Right lobe of liver (tissue), 4 donors: ENCODE measurements around the gene TPRG1L.

Source experiments
- CTCF ChIP-seq, 4 donors: fragments of 200-600 bp in 3 of 4; fragments of 450-650 bp in 1 of 4; IDR thresholded peaks; one replicate each; pipeline versions ENCODE4 v1.5.1 to v1.8.0; 2016 to 2022; ENCODE audit warnings: antibody characterized with exemption in 4 of 4, mild to moderate bottlenecking in 2 of 4
- POLR2A ChIP-seq: fragments of 450-650 bp; IDR thresholded peaks from one replicate; pipeline ENCODE4 v1.6.1; 2017; ENCODE audit warnings: antibody characterized with exemption, mild to moderate bottlenecking
- donor health status: DM: no; HTN: no; CAD: no.
- donor health status: DM: no; HTN: no; CAD: no.
- donor health status: DM: no; HTN: yes; CAD: no.

DNA sequence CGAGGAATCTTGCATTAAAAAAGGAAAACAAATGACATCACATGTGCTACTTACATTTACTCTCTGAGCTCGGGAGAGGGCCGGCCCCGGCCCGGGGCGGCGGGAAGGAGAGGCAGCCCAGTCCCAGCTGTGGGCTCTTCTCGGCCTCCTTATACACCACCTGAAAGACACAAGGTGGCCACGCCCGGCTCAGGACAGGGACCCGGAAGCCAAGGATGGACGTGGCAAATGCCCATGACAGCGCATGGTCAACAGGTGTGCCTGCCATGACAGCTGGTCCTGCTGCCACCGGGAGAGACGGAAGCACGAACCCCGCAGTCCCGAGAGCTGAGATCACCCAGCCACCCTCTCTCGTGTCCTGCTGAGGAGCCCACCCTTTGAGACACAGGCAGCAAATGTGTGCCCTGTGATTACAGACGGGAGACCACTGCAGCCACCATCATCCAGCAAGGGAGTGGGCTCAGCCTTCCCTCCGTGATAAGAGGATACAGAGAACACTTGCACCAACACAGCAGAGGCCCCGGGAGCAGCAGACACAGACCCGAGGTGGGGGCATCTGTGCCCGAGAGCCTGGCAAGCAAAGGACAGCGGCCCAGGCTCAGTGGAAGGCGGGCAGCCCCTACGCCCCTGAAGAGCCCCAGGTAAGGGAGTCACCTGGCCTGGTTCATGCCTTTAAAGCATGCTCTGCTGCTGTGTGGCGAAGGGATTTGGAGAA, 8.7 kb downstream of the TPRG1L start:
- TF ChIP-seq CTCF (IDR thresholded peaks at IDR 0.05): no peak
- no peak for TF ChIP-seq POLR2A
